GM19025 (cell line): Measurements from ENCODE around the gene LIPK.
"Not testable (repeated sequence)": the region's sequence is repeated elsewhere in the genome, so short reads cannot be mapped to it uniquely, and the experiment has no call there.

Experiments
- ATAC-seq: cut with Tn5 transposase; IDR thresholded peaks from one replicate; pipeline ENCODE4 v1.9.1; 2021; ENCODE audit warnings: mild to moderate bottlenecking, low read depth, moderate library complexity; ENCODE audit not compliant: unreplicated experiment

The LIPK gene

GRCh38 chr10:88709361-88709760, 3.3 kb downstream of the LIPK start:
- ATAC-seq: not testable (repeated sequence)

DNA sequence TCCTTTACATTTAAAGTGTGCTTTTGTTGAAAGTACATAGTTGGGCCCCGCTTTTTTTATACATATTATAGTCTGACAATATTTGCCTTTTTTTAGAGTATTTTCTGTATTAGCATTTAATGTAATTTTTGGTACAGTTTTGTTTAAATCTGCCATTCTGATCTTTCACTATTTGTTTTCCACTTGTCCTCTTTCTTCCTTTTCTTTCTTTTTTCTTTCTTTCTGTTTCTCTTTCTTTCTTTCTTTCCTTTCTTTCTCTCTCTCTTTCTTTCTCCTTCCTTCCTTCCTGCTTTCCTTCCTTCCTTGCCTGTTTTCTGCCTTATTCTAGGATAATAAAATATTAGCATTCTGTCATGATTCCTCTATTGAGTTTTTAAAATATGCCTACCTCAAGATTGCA, 9.5 kb downstream of the LIPK start:
- ATAC-seq: no peak

- ATAC-seq: no peak
Observed at GRCh38 chr10:88721392-88721791, 15.3 kb downstream of the LIPK start.

- ATAC-seq: no peak
Observed at GRCh38 chr10:88725798-88726197, 19.7 kb downstream of the LIPK start.

GRCh38 chr10:88728107-88728763, 22.2 kb downstream of the LIPK start:
- ATAC-seq: no peak

- ATAC-seq: no peak
Observed at GRCh38 chr10:88730864-88731263, 24.8 kb downstream of the LIPK start.

GRCh38 chr10:88731296-88731695, 25.2 kb downstream of the LIPK start:
- no peak for ATAC-seq

- no peak for ATAC-seq
Observed at GRCh38 chr10:88733215-88733614, 27.2 kb downstream of the LIPK start.

GRCh38 chr10:88735661-88736060, 29.6 kb downstream of the LIPK start:
- no peak for ATAC-seq

GRCh38 chr10:88741921-88742320, 35.9 kb downstream of the LIPK start:
- not testable (repeated sequence) for ATAC-seq

GRCh38 chr10:88742448-88742847, 36.4 kb downstream of the LIPK start:
- no peak for ATAC-seq

GRCh38 chr10:88744002-88744401, 38.0 kb downstream of the LIPK start:
- ATAC-seq: no peak

DNA sequence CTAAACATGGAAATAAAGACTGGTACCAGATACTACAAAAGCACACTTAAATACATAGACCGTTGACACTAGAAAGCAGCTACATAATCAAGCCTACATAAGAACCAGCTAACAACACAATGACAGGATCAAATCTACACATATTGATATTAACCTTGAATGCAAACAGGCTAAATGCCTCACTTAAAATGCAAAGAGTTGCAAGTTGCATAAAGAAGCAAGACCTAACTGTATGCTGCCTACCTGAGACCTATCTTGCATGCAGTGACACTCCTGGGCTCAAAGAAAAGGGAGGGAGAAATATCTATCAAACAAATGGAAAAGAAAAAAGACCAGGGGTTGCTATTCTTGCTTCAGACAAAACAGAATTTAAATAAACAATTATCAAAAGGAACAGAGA, 39.6 kb downstream of the LIPK start:
- no peak for ATAC-seq

DNA sequence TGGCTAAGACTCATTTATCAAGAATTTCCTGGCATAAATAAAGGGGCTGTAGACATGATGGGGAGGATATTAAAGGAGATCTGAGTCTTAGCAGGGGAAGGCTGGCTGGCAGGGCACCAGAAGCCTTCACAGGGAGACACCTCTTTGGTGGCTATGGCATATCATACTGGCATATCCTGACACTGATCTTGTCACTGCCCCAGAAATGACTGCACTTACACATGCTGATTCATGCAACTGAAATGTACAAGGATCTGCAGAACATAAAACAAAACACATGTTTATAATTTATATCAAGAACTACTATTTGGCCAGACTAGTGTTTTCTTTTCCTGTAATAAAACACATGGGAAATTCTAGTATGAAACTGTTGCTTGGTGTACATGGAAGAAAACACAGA, 48.2 kb downstream of the LIPK start:
- ATAC-seq: no peak

GRCh38 chr10:88755753-88756152, 49.7 kb downstream of the LIPK start:
- peak; percentile 55 for ATAC-seq

DNA sequence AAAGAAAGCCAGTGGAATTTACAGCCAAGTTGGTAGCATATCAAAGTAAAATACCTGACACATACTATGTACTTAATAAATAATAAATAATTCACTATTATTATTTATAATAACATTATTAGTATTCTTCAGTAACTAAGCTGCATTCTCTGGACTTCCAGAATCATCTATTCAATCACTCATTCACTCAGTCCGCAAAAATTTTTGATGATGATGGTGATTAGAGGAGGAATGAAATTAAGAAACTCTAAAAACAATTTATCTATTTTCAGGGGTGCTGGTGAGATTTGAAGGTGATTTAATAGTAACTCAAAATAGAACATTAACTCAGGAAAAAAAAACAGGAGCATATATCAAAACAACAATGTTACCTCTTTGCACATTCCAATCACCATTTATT, 50.6 kb downstream of the LIPK start:
- no peak for ATAC-seq

GRCh38 chr10:88759366-88760101, 53.5 kb downstream of the LIPK start, which contains the start of gene LIPN:
Gene LIPN, plus strand, starts transcription at chr10:88760020. Its CDS starts 1,386 bp downstream, at chr10:88761406.
- no peak for ATAC-seq

GRCh38 chr10:88762906-88763305, 56.9 kb downstream of the LIPK start:
- ATAC-seq: no peak

DNA sequence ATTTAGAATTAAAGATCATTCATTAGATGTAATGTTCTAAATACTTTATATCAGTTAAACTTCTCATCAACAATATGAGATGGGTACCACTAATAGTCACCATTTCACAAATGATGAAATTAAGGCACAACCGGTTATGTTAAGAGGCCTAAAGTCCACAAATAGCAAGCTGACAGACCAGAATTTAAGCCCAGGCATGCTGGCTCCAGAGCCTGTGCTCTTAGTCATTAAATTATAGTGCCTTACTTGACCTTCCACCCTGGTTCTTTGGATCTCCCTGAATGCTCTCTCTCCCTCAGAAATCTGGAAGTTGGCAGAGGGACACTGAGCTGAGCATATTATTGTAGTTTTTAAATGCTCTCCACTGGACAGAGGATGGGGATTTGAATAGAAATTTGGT, 57.4 kb downstream of the LIPK start:
- ATAC-seq: no peak

DNA sequence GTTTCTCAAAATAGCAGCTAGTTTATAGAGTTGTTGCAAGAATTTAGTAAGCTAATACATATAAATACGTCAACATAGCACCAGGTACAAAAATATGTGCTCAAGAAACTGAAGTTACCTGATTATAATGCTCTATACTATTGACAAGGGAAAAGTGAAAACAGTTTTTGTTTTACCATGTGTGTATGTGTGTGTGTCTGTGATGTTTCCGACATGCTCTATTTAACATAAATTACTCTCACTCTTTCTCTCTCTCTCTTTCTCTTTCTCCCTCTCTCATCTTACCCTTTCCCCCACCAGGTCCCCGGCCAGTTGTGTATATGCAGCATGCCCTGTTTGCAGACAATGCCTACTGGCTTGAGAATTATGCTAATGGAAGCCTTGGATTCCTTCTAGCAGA, 58.1 kb downstream of the LIPK start:
- no peak for ATAC-seq

DNA sequence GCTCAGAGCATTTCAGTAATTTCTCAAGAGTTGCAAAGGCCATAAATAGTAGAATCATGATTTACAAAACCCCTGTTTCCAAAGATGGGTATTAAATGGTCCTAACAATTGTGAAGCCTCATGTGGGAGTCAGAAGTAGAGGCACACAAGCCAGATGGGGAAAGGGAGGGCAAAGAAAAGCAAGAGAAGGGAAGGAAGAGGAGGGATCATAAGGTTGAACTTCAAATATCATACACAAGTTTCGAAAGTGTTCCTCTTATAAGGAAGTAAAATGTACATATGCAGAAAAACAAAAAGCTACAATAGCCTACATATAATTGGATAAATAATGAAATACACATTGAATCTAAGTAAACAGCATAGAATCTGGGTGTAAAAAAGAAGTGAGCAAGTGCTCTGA, 59.8 kb downstream of the LIPK start:
- no peak for ATAC-seq

DNA sequence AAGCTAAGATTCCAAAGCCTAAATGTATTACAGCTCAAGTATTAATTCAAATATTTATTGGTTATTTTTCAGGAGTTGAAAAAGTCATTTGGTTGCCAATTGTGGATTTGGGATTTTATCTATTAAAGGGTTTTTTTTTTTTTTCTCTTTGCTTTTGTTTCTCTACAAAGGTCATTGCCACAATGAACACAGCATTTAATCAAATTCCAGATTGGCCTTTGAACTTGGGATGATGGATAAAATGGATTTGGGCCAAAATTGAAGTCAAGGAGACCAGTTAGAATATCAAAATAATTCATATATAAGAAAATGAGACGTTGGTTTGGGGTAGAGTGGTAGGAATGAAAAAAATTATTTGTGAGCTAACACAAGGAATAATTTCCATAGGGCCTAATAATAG, 63.3 kb downstream of the LIPK start:
- ATAC-seq: no peak
